Ovary (tissue), 3 donors: ENCODE results near the gene GLUD1.

Experiments used
- EP300 ChIP-seq: sonication (generic); formaldehyde crosslinking; IDR thresholded peaks from one replicate; pipeline ENCODE4 v1.6.1; 2017; ENCODE audit warnings: antibody characterized with exemption
- POLR2A ChIP-seq: fragments of 450-650 bp; IDR thresholded peaks from one replicate; pipeline ENCODE4 v1.6.1; 2017; ENCODE audit warnings: antibody characterized with exemption, mild to moderate bottlenecking, moderate library complexity
- TF ChIP-seq, protein P1 (sequence below), 3 donors: fragments of 450-650 bp in 2 of 3; fragments of 200-600 bp in 1 of 3; IDR thresholded peaks; one replicate each; pipeline versions ENCODE4 v1.5.1 to v1.8.0; 2016 to 2022; ENCODE audit warnings: antibody characterized with exemption in 3 of 3, mild to moderate bottlenecking in 1 of 3
- donor health status: DM: no; HTN: no; CAD: no.

GRCh38 chr10:87054373-87055295 lies 40.0 kb downstream of the GLUD1 start:
- TF ChIP-seq, protein P1, sequence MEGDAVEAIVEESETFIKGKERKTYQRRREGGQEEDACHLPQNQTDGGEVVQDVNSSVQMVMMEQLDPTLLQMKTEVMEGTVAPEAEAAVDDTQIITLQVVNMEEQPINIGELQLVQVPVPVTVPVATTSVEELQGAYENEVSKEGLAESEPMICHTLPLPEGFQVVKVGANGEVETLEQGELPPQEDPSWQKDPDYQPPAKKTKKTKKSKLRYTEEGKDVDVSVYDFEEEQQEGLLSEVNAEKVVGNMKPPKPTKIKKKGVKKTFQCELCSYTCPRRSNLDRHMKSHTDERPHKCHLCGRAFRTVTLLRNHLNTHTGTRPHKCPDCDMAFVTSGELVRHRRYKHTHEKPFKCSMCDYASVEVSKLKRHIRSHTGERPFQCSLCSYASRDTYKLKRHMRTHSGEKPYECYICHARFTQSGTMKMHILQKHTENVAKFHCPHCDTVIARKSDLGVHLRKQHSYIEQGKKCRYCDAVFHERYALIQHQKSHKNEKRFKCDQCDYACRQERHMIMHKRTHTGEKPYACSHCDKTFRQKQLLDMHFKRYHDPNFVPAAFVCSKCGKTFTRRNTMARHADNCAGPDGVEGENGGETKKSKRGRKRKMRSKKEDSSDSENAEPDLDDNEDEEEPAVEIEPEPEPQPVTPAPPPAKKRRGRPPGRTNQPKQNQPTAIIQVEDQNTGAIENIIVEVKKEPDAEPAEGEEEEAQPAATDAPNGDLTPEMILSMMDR (IDR thresholded peaks at IDR 0.05): no peak
- no peak for TF ChIP-seq POLR2A
- no peak for TF ChIP-seq EP300
